ENCODE measurements around the gene SERPINB1. TPM values are rescaled to one million over a fixed set of nuclear protein-coding genes. Genes with fewer than 3 reads are reported as not detected.

Gene SERPINB1
- total and polyA plus RNA-seq, 2 donors (not counting 3 experiments of a cell fraction or from before 2014, with no cell fraction given), result 6.7 to 24.0 TPM

GRCh38 chr6:2798586-2799134 is 43.0 kb downstream of the SERPINB1 start:
- peaks cover 19% of the 10 kb centered on the region for H3K4me1 ChIP-seq (ENCODE audit: control insufficient read depth, extremely low read depth, insufficient read depth, low read length)
- TF ChIP-seq GATA2 (IDR thresholded peaks at IDR 0.05; ENCODE audit: insufficient read depth, insufficient read length, low read depth, low read length), result no peak
- TF ChIP-seq POLR2AphosphoS5 (IDR thresholded peaks at IDR 0.05; ENCODE audit: insufficient read depth, low read depth, low read length), result no peak
- no peak for TF ChIP-seq FOS (IDR thresholded peaks at IDR 0.05; ENCODE audit: borderline replicate concordance, insufficient read depth, low read length)
- no peak for TF ChIP-seq POLR2A (IDR thresholded peaks at IDR 0.05; ENCODE audit: low read depth, low read length)
- no peak for TF ChIP-seq EZH2 (IDR thresholded peaks at IDR 0.05; ENCODE audit: borderline replicate concordance, low read depth, low read length, severe bottlenecking)
- TF ChIP-seq CTCF (IDR thresholded peaks at IDR 0.05; ENCODE audit: extremely low read depth in 1 of 2, insufficient read depth in 1 of 2, low read depth in 1 of 2, low read length in 2 of 2), result no peak
- no peak for TF ChIP-seq MAX (IDR thresholded peaks at IDR 0.05; ENCODE audit: insufficient read depth, insufficient read length)
- TF ChIP-seq JUN (IDR thresholded peaks at IDR 0.05; ENCODE audit: borderline replicate concordance, insufficient read depth, insufficient read length, low read depth), result no peak
- no peak for TF ChIP-seq MYC (IDR thresholded peaks at IDR 0.05; ENCODE audit: low read depth, low read length)
- H4K20me1 ChIP-seq (replicated peaks; ENCODE audit: control insufficient read depth, extremely low read depth, insufficient read depth, low read length), result no peaks in the 10 kb centered on the region
- intact Hi-C loops (cut with micrococcal nuclease) (no loop called here), dilution Hi-C loops (cut with MboI; ENCODE audit: extremely low pct_ligation_motif_present, low sequenced_read_pairs) (no loop called here)
- H3K27me3 ChIP-seq (ENCODE audit: control insufficient read depth in 2 of 2, insufficient read depth in 2 of 2, low read length in 2 of 2), result no peaks in the 10 kb centered on the region
- no peak overlapping the region for H3K4me3 ChIP-seq (replicated peaks in 1 of 3; ENCODE audit: insufficient read depth in 1 of 3, low read depth in 1 of 3, low read length in 3 of 3)
- no peaks in the 10 kb centered on the region for H3K36me3 ChIP-seq (ENCODE audit: control insufficient read depth in 2 of 2, extremely low read depth in 1 of 2, insufficient read depth in 2 of 2, low read length in 2 of 2)
- DNase-seq (ENCODE audit: low read depth, low spot score) (no peak), FAIRE-seq (no peak)
- ChIA-PET POLR2A (no interaction called here), CTCF (no interaction called here)
- H2AFZ ChIP-seq (ENCODE audit: low read depth, low read length), result no peak overlapping the region
- no peak overlapping the region for H3K27ac ChIP-seq (ENCODE audit: insufficient read depth, low read depth, low read length)
- H3K79me2 ChIP-seq (ENCODE audit: control insufficient read depth, insufficient read depth, low read length), result no peaks in the 10 kb centered on the region
- H3K4me2 ChIP-seq (ENCODE audit: insufficient read depth, low read length), result no peak overlapping the region
- H3K9me1 ChIP-seq (replicated peaks; ENCODE audit: control insufficient read depth, extremely low read depth, insufficient read depth, low read length), result no peaks in the 10 kb centered on the region
- no TSS peak for BruUV-seq (replicated peaks)
- no peaks in the 10 kb centered on the region for H3K9me3 ChIP-seq (replicated peaks; ENCODE audit: control insufficient read depth, insufficient read depth, low read length)
- no peak overlapping the region for H3K9ac ChIP-seq (replicated peaks; ENCODE audit: extremely low read depth, insufficient read depth, low read length)

Data from endothelial cell of umbilical vein (primary cell).